ENCODE measurements around the gene STRIP2. TPM values are rescaled to one million over a fixed set of nuclear protein-coding genes. Genes with fewer than 3 reads are reported as not detected.

The STRIP2 gene
- total RNA-seq, 1 experiment from 2014 or later: 10.8 TPM

- TF ChIP-seq, protein P1, sequence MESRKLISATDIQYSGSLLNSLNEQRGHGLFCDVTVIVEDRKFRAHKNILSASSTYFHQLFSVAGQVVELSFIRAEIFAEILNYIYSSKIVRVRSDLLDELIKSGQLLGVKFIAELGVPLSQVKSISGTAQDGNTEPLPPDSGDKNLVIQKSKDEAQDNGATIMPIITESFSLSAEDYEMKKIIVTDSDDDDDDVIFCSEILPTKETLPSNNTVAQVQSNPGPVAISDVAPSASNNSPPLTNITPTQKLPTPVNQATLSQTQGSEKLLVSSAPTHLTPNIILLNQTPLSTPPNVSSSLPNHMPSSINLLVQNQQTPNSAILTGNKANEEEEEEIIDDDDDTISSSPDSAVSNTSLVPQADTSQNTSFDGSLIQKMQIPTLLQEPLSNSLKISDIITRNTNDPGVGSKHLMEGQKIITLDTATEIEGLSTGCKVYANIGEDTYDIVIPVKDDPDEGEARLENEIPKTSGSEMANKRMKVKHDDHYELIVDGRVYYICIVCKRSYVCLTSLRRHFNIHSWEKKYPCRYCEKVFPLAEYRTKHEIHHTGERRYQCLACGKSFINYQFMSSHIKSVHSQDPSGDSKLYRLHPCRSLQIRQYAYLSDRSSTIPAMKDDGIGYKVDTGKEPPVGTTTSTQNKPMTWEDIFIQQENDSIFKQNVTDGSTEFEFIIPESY (IDR thresholded peaks at IDR 0.05; ENCODE audit: extremely low read depth, insufficient replicate concordance, low read length): no peak
- TF ChIP-seq ZNF274 (IDR thresholded peaks at IDR 0.05; ENCODE audit: low read depth, low read length) (no peak), ELF1 (IDR thresholded peaks at IDR 0.05; ENCODE audit: borderline replicate concordance, low read depth) (no peak), SP1 (IDR thresholded peaks at IDR 0.05; ENCODE audit: low read depth) (peak; percentile 77), JUND (IDR thresholded peaks at IDR 0.05) (peak; percentile 90), YY1 (IDR thresholded peaks at IDR 0.05; ENCODE audit: extremely low read depth, insufficient replicate concordance, low read depth, low read length) (no peak), CEBPB (IDR thresholded peaks at IDR 0.05; ENCODE audit: low read depth) (peak; percentile 56), RAD21 (IDR thresholded peaks at IDR 0.05; ENCODE audit: low read depth) (0 out of 2 replicates have a peak, but pooled peaks have one; percentile 6), EZH2phosphoT487 (IDR thresholded peaks at IDR 0.05; ENCODE audit: borderline replicate concordance) (no peak), SIN3A (IDR thresholded peaks at IDR 0.05; ENCODE audit: low read depth) (no peak), ZFX (IDR thresholded peaks at IDR 0.05) (no peak), EGR1 (IDR thresholded peaks at IDR 0.05; ENCODE audit: low read depth) (no peak), TCF7L2 (IDR thresholded peaks at IDR 0.05; ENCODE audit: borderline replicate concordance, extremely low read depth, insufficient read depth, insufficient read length) (no peak), CBX3 (IDR thresholded peaks at IDR 0.05; ENCODE audit: low read depth) (peak; percentile 83; the same call in 1 of the 2 replicates)
- TF ChIP-seq, protein P2, sequence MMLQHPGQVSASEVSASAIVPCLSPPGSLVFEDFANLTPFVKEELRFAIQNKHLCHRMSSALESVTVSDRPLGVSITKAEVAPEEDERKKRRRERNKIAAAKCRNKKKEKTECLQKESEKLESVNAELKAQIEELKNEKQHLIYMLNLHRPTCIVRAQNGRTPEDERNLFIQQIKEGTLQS (IDR thresholded peaks at IDR 0.05): no peak
Observed at GRCh38 chr7:129530795-129531391, 96.7 kb downstream of the STRIP2 start (continued).
